ENCODE results near the gene TRAPPC3.

The TRAPPC3 gene

GRCh38 chr1:36097693-36098585, 51.3 kb downstream of the TRAPPC3 start:
- no peak for DNase-seq (ENCODE audit: low read depth)
- H3K4me3 ChIP-seq (ENCODE audit: low read depth, low read length) = no peak overlapping the region
- TF ChIP-seq, protein P1, sequence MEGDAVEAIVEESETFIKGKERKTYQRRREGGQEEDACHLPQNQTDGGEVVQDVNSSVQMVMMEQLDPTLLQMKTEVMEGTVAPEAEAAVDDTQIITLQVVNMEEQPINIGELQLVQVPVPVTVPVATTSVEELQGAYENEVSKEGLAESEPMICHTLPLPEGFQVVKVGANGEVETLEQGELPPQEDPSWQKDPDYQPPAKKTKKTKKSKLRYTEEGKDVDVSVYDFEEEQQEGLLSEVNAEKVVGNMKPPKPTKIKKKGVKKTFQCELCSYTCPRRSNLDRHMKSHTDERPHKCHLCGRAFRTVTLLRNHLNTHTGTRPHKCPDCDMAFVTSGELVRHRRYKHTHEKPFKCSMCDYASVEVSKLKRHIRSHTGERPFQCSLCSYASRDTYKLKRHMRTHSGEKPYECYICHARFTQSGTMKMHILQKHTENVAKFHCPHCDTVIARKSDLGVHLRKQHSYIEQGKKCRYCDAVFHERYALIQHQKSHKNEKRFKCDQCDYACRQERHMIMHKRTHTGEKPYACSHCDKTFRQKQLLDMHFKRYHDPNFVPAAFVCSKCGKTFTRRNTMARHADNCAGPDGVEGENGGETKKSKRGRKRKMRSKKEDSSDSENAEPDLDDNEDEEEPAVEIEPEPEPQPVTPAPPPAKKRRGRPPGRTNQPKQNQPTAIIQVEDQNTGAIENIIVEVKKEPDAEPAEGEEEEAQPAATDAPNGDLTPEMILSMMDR (conservative IDR thresholded peaks at IDR 0.05; ENCODE audit: low read depth, low read length) = no peak

GRCh38 chr1:36096500-36097432, 52.5 kb downstream of the TRAPPC3 start:
- TF ChIP-seq, protein P1 (conservative IDR thresholded peaks at IDR 0.05; ENCODE audit: low read depth, low read length) = peak; percentile 31
- no peak for DNase-seq (ENCODE audit: low read depth)
- H3K4me3 ChIP-seq (ENCODE audit: low read depth, low read length) = no peak overlapping the region

DNA sequence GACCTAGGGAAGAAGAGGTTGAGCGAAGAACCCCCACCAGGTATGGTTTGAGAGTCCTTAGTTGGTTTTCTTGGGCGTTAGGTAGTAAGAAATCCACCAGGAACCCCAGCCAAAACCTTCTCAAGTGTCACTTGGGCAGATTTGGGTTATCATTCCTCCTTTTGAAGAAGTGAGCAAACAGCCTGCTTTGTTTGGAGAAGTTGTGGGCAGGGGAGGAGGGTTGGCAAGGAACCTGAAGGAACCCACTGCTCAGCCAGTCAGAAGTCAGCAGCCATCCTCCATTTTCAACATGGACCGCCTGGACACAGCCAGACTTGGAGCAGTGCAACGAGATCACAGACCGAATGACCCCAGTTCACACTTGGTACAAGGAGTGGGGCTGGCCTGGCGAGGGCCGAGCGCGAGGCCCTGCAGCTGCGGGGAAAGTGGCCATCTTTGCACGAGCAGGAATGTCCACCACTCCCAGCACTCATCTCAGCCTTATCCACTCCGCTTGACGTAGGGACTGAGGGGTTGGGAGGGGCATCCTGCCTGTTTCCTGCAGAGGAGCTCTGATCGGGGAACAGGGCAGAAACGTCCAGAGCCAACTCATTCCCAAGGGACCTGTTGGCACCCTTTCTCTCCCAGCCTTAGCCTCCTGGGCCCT, 53.4 kb downstream of the TRAPPC3 start:
- no peak for DNase-seq (ENCODE audit: low read depth)
- TF ChIP-seq, protein P1 (conservative IDR thresholded peaks at IDR 0.05; ENCODE audit: low read depth, low read length) = no peak
- no peak overlapping the region for H3K4me3 ChIP-seq (ENCODE audit: low read depth, low read length)

DNA sequence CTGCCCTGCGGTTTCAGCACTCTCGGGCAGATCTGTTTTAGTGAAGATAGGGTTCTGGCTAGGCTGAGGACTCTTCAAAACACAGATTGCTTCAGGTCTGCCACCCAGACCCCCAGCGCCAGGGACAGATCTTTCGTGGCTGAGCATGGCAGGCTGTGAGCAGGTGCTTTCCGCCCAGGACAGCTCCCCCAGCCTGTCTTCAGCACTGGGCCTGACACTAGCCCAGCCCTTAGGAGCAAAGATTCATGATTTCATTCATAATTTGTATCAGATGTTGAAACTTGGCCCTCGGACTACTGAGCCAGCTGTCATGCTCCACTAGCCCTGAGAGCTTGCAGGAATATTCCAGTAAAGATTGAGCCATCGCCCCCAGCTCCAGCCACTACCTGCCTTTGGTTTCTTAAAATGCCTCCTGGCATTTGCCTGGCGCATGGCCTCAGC, 54.6 kb downstream of the TRAPPC3 start:
- no peak for DNase-seq (ENCODE audit: low read depth)
- TF ChIP-seq, protein P1 (conservative IDR thresholded peaks at IDR 0.05; ENCODE audit: low read depth, low read length) = no peak
- H3K4me3 ChIP-seq (ENCODE audit: low read depth, low read length) = no peak overlapping the region

DNA sequence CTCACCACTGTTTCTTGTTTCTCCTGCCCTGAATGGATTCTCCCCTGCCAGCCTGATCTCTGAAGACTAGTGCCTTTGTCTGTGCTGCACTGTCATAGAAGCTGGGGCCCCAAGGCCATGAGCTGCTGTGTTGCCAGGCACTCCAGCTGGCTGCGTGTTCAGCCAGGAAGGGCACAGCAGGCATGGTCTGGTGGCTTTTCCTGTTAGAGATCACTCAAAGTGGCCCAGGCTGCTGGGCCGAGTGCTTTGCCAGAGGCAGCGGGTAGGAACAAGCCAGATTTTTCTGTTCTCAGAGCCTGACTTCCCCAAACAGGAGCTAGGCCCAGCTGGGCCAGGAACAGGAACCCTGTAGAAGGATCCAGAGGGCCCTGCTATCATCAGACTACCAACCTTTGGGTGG, 55.4 kb downstream of the TRAPPC3 start:
- H3K4me3 ChIP-seq (ENCODE audit: low read depth, low read length) = no peak overlapping the region
- no peak for DNase-seq (ENCODE audit: low read depth)
- TF ChIP-seq, protein P1 (conservative IDR thresholded peaks at IDR 0.05; ENCODE audit: low read depth, low read length) = no peak

- DNase-seq (ENCODE audit: low read depth) = no peak
- TF ChIP-seq, protein P1 (conservative IDR thresholded peaks at IDR 0.05; ENCODE audit: low read depth, low read length) = no peak
- no peak overlapping the region for H3K4me3 ChIP-seq (ENCODE audit: low read depth, low read length)
These were observed 56.1 kb downstream of the TRAPPC3 start for GRCh38 chr1:36093226-36093625.
